H9 (cell line): ENCODE data around the gene FAM227B. TPM values are rescaled to one million over a fixed set of nuclear protein-coding genes. Genes with fewer than 3 reads are reported as not detected.

Experiments used
- DNase-seq: peaks from one replicate; pipeline ENCODE4 v3.0.0-alpha.2; 2017
- H2AFZ ChIP-seq: one replicate; pipeline ENCODE4 v1.6.1; 2013; ENCODE audit warnings: mild to moderate bottlenecking, low read length, control low read depth, moderate library complexity
- H2AK5ac ChIP-seq: 2 replicates; pipeline ENCODE4 v1.6.1; 2013; ENCODE audit warnings: low read length, control low read depth, mixed read lengths; ENCODE audit not compliant: insufficient read length
- H2BK120ac ChIP-seq: one replicate; pipeline ENCODE4 v1.6.1; 2013; ENCODE audit warnings: low read depth, mild to moderate bottlenecking, low read length, control low read depth, inconsistent platforms; ENCODE audit not compliant: poor library complexity, severe bottlenecking
- H2BK12ac ChIP-seq: 2 replicates; pipeline ENCODE4 v1.6.1; 2013; ENCODE audit warnings: low read length, control low read depth, mixed read lengths, low read depth; ENCODE audit not compliant: insufficient read length
- H2BK15ac ChIP-seq: 2 replicates; pipeline ENCODE4 v1.6.1; 2013; ENCODE audit warnings: low read depth, low read length, control low read depth
- H2BK20ac ChIP-seq: one replicate; pipeline ENCODE4 v1.6.1; 2013; ENCODE audit warnings: low read depth, mild to moderate bottlenecking, low read length, control low read depth, inconsistent platforms; ENCODE audit not compliant: poor library complexity, severe bottlenecking
- H2BK5ac ChIP-seq: 2 replicates; pipeline ENCODE4 v1.6.1; 2013; ENCODE audit warnings: low read length, control low read depth, mixed read lengths; ENCODE audit not compliant: insufficient read length
- H3K14ac ChIP-seq: 2 replicates; pipeline ENCODE4 v1.6.1; 2013; ENCODE audit warnings: low read length, control low read depth; ENCODE audit not compliant: insufficient read depth
- H3K18ac ChIP-seq: 2 replicates; pipeline ENCODE4 v1.6.1; 2013; ENCODE audit warnings: low read depth, mild to moderate bottlenecking, mixed read lengths, low read length, control low read depth; ENCODE audit not compliant: insufficient read length
- H3K23ac ChIP-seq: 2 replicates; pipeline ENCODE4 v1.6.1; 2013; ENCODE audit warnings: low read length, control low read depth, mixed read lengths, low read depth; ENCODE audit not compliant: insufficient read length
- H3K23me2 ChIP-seq: 2 replicates; pipeline ENCODE4 v1.6.1; 2013; ENCODE audit warnings: low read depth, mild to moderate bottlenecking, mixed read lengths, low read length, control low read depth; ENCODE audit not compliant: insufficient read length, poor library complexity, severe bottlenecking
- H3K27ac ChIP-seq: 2 replicates; pipeline ENCODE4 v1.5.1; 2013; ENCODE audit warnings: low read length, control low read depth, mixed read lengths, low read depth; ENCODE audit not compliant: insufficient read length
- H3K27me3 ChIP-seq: 2 replicates; pipeline ENCODE4 v1.6.1; 2013; ENCODE audit warnings: low read length, control low read depth, inconsistent platforms; ENCODE audit not compliant: insufficient read depth
- H3K4ac ChIP-seq: 2 replicates; pipeline ENCODE4 v1.6.1; 2013; ENCODE audit warnings: low read depth, mild to moderate bottlenecking, control low read depth, inconsistent platforms, low read length, moderate library complexity
- H3K4me1 ChIP-seq: 2 replicates; pipeline ENCODE4 v1.6.1; 2013; ENCODE audit warnings: low read length, control low read depth, inconsistent platforms; ENCODE audit not compliant: insufficient read depth
- H3K4me2 ChIP-seq: 2 replicates; pipeline ENCODE4 v1.6.1; 2013; ENCODE audit warnings: low read length, control low read depth, mixed read lengths; ENCODE audit not compliant: insufficient read length, insufficient read depth
- H3K56ac ChIP-seq: 2 replicates; pipeline ENCODE4 v1.6.1; 2013; ENCODE audit warnings: low read depth, mild to moderate bottlenecking, mixed read lengths, low read length, control low read depth; ENCODE audit not compliant: insufficient read length
- H3K79me1 ChIP-seq: 2 replicates; pipeline ENCODE4 v1.6.1; 2013; ENCODE audit warnings: low read depth, mild to moderate bottlenecking, moderate library complexity, low read length, control low read depth, inconsistent platforms; ENCODE audit not compliant: insufficient read depth, poor library complexity, severe bottlenecking
- H3K79me2 ChIP-seq: 2 replicates; pipeline ENCODE4 v1.6.1; 2013; ENCODE audit warnings: low read length, control low read depth, inconsistent platforms; ENCODE audit not compliant: insufficient read depth
- H3K9ac ChIP-seq: 2 replicates; pipeline ENCODE4 v1.6.1; 2013; ENCODE audit warnings: low read length, control low read depth, mixed read lengths; ENCODE audit not compliant: insufficient read length; ENCODE audit errors: extremely low read depth
- H3K9me3 ChIP-seq: one replicate; pipeline ENCODE4 v1.6.1; 2013; ENCODE audit warnings: low read depth, low read length, inconsistent platforms; ENCODE audit not compliant: control insufficient read depth
- H3T11ph ChIP-seq: one replicate; pipeline ENCODE4 v1.6.1; 2013; ENCODE audit warnings: mild to moderate bottlenecking, low read length, control low read depth, inconsistent platforms
- H4K20me1 ChIP-seq: one replicate; pipeline ENCODE4 v1.6.1; 2013; ENCODE audit not compliant: control insufficient read depth, insufficient read length, insufficient read depth
- H4K5ac ChIP-seq: 2 replicates; pipeline ENCODE4 v1.6.1; 2013; ENCODE audit warnings: low read depth, mild to moderate bottlenecking, mixed read lengths, low read length, control low read depth; ENCODE audit not compliant: insufficient read length
- H4K8ac ChIP-seq: replicated peaks from 2 replicates; pipeline ENCODE4 v1.6.1; 2013; ENCODE audit warnings: low read length, control low read depth, mixed read lengths, low read depth; ENCODE audit not compliant: insufficient read length
- H4K91ac ChIP-seq: 2 replicates; pipeline ENCODE4 v1.6.1; 2013; ENCODE audit warnings: low read depth, mild to moderate bottlenecking, moderate library complexity, mixed read lengths, low read length, control low read depth; ENCODE audit not compliant: insufficient read length
- H3K27ac Mint-ChIP-seq, 3 experiments: 2 replicates in 2 of 3; 3 replicates in 1 of 3; pipeline ENCODE4 v1.8.0; 2020 to 2021; ENCODE audit warnings: mixed read lengths in 3 of 3, mild to moderate bottlenecking in 1 of 3, moderate library complexity in 1 of 3
- H3K27me3 Mint-ChIP-seq: 2 replicates; pipeline ENCODE4 v1.8.0; 2021; ENCODE audit warnings: low read depth, mild to moderate bottlenecking, moderate library complexity, mixed read lengths
- H3K36me3 Mint-ChIP-seq, 3 experiments: 2 replicates in 2 of 3; 3 replicates in 1 of 3; pipeline ENCODE4 v1.8.0; 2020 to 2021; ENCODE audit warnings: low read depth in 3 of 3, mixed read lengths in 3 of 3; ENCODE audit not compliant: insufficient read depth in 1 of 3
- H3K4me1 Mint-ChIP-seq, 2 experiments: 2 replicates each; pipeline ENCODE4 v1.8.0; 2020; ENCODE audit warnings: mixed read lengths in 2 of 2
- H3K4me3 Mint-ChIP-seq, 2 experiments: 2 replicates in 1 of 2; 3 replicates in 1 of 2; pipeline ENCODE4 v1.8.0; 2020 to 2021; ENCODE audit warnings: mild to moderate bottlenecking in 2 of 2, mixed read lengths in 2 of 2, moderate library complexity in 1 of 2
- H3K9me3 Mint-ChIP-seq, 2 experiments: 2 replicates in 1 of 2; 3 replicates in 1 of 2; pipeline ENCODE4 v1.8.0; 2020; ENCODE audit warnings: mild to moderate bottlenecking in 2 of 2, mixed read lengths in 2 of 2, moderate library complexity in 1 of 2
- CTCF ChIP-seq: fragments of 200-600 bp; sonication (generic); conservative IDR thresholded peaks from 3 replicates; pipeline ENCODE4 v1.8.0; 2021; ENCODE audit warnings: antibody characterized with exemption, mild to moderate bottlenecking
- WGBS: extraction: QIAGEN DNeasy Blood & Tissue Kit; methylation state at CpG from one replicate; pipeline ENCODE4 v1.1.7; 2013; ENCODE audit warnings: missing lambda C conversion rate, low lambda C conversion rate, mixed read lengths; ENCODE audit not compliant: insufficient read length; ENCODE audit errors: extremely low coverage; 5-methylcytosine and 5-hydroxymethylcytosine counted together
- total RNA-seq: library from RNA; stranded (reverse); gene quantifications from 2 replicates; pipeline ENCODE4 v1.2.1, GENCODE V29; 2021

The FAM227B gene
- total RNA-seq, 1 experiment from 2014 or later = 5.5 TPM

- Histone ChIP-seq H3K27ac (no peak overlapping the region), H2BK15ac (no peak overlapping the region), H3K4ac (no peak overlapping the region), H3K56ac (no peak overlapping the region), H2BK20ac (no peak overlapping the region), H4K20me1 (no peaks in the 10 kb centered on the region), H3K18ac (no peak overlapping the region), H3K4me2 (no peak overlapping the region), H3K23ac (no peak overlapping the region), H2AK5ac (no peak overlapping the region), H3K4me1 (no peaks in the 10 kb centered on the region), H3K79me1 (peaks cover 5% of the 10 kb centered on the region), H4K8ac (no peak overlapping the region), H3K23me2 (peaks cover 4% of the 10 kb centered on the region), H3K14ac (no peak overlapping the region), H3K9me3 (peaks cover 4% of the 10 kb centered on the region), H4K91ac (no peak overlapping the region), H3K27me3 (no peaks in the 10 kb centered on the region), H3K79me2 (peaks cover 6% of the 10 kb centered on the region; the same call in 1 of the 2 replicates), H3K9ac (no peak overlapping the region), H2AFZ (no peak overlapping the region), H3T11ph (no peak overlapping the region), H2BK120ac (no peak overlapping the region), H2BK5ac (no peak overlapping the region), H4K5ac (no peak overlapping the region), H2BK12ac (no peak overlapping the region)
- no peak overlapping the region for H3K4me3 Mint-ChIP-seq
- H3K36me3 Mint-ChIP-seq = peaks cover 21 to 40% (median 37%) of the 10 kb centered on the region in 3 experiments
- peaks cover 10 to 13% of the 10 kb centered on the region in 2 experiments; a peak in 3 of 5 replicates for H3K9me3 Mint-ChIP-seq
- WGBS = no CpG with 5 or more reads among the region's 2 CpGs
- H3K27ac Mint-ChIP-seq = no peak overlapping the region
- H3K27me3 Mint-ChIP-seq = no peaks in the 10 kb centered on the region
- H3K4me1 Mint-ChIP-seq = peaks cover 24 to 25% of the 10 kb centered on the region in 2 experiments
- no peak for TF ChIP-seq CTCF
- DNase-seq = no peak
Observed at GRCh38 chr15:49624056-49624455, 3.4 kb upstream of the FAM227B start.
